AG10803 (cell line): Measurements from ENCODE around the gene PRXL2C.

Source experiments
- DNase-seq: peaks from one replicate; pipeline ENCODE4 v3.0.0; 2010; ENCODE audit warnings: low read depth
- H3K4me3 ChIP-seq: 2 replicates; pipeline ENCODE4 v1.5.1; 2011; ENCODE audit warnings: mild to moderate bottlenecking, low read length, control low read depth
- TF ChIP-seq, protein P1 (sequence below): conservative IDR thresholded peaks from 2 replicates; pipeline ENCODE4 v1.5.1; 2011; ENCODE audit warnings: mild to moderate bottlenecking, low read length, control low read depth, inconsistent platforms

Gene PRXL2C

DNA sequence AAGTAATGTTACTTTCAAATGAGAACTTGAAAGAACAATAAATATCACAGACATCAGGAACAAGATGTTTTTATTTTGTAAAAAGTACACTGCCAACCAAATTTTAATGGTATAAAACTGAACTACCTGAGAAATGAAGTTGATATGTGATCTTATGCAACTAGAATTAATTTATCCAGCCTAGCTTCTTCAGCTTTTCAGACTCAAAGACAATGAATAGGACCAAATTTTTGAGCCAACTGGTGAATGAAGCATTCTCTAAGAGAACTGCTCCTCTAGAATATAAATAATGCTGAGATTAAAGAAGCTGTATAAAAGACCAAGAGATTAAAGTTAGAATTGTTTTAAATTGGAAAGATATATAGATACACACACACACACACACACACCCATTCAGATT is 45.4 kb downstream of the PRXL2C start:
- no peak overlapping the region for H3K4me3 ChIP-seq
- TF ChIP-seq, protein P1, sequence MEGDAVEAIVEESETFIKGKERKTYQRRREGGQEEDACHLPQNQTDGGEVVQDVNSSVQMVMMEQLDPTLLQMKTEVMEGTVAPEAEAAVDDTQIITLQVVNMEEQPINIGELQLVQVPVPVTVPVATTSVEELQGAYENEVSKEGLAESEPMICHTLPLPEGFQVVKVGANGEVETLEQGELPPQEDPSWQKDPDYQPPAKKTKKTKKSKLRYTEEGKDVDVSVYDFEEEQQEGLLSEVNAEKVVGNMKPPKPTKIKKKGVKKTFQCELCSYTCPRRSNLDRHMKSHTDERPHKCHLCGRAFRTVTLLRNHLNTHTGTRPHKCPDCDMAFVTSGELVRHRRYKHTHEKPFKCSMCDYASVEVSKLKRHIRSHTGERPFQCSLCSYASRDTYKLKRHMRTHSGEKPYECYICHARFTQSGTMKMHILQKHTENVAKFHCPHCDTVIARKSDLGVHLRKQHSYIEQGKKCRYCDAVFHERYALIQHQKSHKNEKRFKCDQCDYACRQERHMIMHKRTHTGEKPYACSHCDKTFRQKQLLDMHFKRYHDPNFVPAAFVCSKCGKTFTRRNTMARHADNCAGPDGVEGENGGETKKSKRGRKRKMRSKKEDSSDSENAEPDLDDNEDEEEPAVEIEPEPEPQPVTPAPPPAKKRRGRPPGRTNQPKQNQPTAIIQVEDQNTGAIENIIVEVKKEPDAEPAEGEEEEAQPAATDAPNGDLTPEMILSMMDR: no peak
- no peak for DNase-seq

DNA sequence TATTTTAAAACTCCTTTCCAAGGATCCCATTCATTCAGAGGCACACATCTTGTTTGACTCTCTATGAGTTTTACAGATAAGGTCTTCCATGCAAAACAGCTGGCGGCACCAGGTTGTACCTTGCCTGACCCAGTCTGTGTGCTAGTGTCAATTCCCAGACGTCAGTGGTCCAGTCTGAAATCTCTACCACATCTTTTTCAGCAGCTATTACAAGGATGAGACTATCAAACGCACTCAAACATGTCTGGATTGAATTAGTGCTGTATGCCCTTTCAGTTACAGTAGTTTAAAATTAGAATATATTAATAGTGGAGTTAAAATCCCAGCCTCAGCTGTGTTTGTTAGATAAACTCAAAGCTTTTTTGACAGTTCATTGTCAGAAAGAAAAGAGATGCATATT is 47.1 kb downstream of the PRXL2C start:
- TF ChIP-seq, protein P1: no peak
- H3K4me3 ChIP-seq: no peak overlapping the region
- peak; percentile 25 for DNase-seq

DNA sequence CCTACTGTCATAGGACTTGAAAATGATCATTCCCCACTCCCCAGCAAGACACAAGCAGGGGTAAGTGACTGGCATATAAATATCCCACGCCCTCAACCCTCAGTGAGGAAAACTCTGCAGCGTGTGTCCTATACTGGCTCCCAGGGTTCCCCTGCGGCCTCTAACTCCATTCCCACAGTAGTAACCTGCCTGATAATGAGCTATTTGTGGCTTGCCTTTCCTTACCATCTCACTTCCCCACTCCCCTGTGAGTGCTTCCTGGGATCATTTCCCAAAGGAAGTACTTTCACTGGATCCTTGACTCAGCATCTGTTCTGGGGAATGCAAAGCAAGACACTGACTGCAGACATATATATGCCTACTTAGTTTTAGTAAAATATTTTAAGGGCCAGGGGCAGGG is 49.8 kb downstream of the PRXL2C start:
- no peak for DNase-seq
- TF ChIP-seq, protein P1: no peak
- no peak overlapping the region for H3K4me3 ChIP-seq

DNA sequence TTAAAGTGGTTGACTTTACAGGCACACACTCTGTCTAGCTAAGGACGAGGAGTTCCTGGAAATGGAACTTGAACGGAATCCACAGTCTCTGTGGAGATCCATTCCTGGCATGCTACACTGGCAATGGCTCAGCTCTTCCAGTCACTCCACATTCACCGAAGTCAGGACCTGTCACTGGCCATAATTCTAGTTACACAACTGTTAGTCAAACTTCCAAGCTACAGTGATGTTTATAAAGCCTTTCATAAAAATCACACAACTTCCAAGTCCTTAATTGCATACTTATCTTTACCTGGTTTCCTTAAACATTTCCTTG is 51.2 kb downstream of the PRXL2C start:
- DNase-seq: peak; percentile 86

DNA sequence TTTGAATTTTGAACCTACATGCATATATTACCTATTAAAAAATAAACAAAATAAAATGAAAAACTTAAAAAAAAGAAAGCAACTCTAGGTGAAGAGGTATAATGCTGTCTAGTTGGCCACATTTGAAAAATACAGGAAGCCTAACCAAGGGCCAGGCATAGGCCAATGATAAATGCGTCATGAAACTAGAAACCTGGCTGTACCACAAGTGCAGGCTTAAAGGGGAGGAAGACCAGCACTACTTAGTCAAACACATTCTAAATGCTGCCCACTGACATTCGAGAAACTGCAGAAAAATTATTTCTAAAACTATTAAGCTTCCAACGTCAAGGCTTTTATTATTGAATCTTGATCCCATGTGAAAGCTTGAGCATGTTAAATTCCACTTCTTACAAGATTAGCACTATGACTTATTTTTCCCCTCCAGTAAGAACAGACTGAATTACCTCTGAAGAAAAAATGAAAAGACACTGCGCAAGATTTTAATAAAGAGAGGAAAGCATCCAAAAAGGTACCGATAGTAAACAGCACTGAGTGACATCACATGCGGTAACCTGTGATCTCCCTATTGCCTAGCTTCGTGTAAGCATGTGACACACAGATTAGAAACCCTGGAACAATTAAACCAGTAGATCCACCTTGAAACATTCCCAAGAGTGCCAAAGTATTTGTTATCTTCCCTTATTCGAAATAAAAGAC is 51.7 kb downstream of the PRXL2C start:
- H3K4me3 ChIP-seq: 0 out of 2 replicates have a peak overlapping the region, but pooled peaks have one; percentile 11
- DNase-seq: peak; percentile 48
- TF ChIP-seq, protein P1: no peak

More for the DNA sequence above, 51.2 kb downstream of the PRXL2C start:
- TF ChIP-seq, protein P1: no peak
- 0 out of 2 replicates have a peak overlapping the region, but pooled peaks have one; percentile 11 for H3K4me3 ChIP-seq

DNA sequence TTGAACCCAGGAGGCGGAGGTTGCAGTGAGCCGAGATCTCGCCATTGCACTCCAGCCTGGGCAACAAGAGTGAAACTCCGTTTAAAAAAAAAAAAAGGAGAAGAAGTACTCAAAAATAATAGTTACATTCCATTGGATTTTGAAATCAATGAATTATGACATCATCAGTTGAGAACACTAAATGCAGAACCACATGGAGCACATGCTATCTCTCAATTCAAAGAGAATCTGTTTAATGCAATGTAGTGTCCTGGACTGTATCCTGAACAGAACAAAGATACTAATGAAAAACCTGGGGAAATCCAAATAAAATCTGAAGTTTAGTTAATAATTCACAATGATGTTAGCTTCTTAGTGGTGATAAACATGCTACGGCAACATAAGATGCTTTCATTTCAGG is 55.8 kb downstream of the PRXL2C start:
- TF ChIP-seq, protein P1: no peak
- peak; percentile 74 for DNase-seq
- H3K4me3 ChIP-seq: no peak overlapping the region

DNA sequence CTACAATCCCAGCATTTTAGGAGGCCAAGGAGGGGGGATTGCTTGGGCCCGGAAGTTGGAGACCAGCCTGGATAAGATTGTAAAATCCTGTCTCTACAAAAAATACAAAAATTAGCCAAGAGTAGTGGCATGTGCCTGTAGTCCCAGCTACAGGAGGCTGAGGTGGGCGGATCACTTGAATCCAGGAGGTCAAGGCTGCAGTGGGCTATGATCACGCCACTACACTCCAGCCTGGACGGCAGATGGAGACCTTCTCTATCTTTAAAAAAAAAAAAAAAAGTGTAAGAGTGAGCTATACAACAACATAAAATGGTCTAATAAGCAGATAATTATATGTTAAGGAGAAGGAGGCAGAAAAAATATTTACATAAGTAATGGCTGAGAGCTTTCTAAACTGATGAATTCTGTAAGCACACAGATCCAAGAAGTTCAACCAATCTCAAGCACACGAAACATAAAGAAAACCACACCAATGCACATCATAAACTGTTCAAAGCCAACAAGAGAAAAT is 58.5 kb downstream of the PRXL2C start:
- TF ChIP-seq, protein P1: no peak
- no peak overlapping the region for H3K4me3 ChIP-seq
- DNase-seq: no peak
